GM23248 (cell line): ENCODE measurements around the gene LBR.

ENCODE experiments used
- EZH2 ChIP-seq: fragments of 200-600 bp; sonication (generic); IDR thresholded peaks from 2 replicates; pipeline ENCODE4 v1.6.1; 2018; ENCODE audit warnings: antibody characterized with exemption, mild to moderate bottlenecking; ENCODE audit not compliant: insufficient read depth, poor library complexity, severe bottlenecking
- EZH2phosphoT487 ChIP-seq: fragments of 200-600 bp; sonication (generic); IDR thresholded peaks from 2 replicates; pipeline ENCODE4 v1.6.1; 2018; ENCODE audit warnings: antibody characterized with exemption, moderate library complexity, mild to moderate bottlenecking, low read depth; ENCODE audit not compliant: insufficient read depth

DNA sequence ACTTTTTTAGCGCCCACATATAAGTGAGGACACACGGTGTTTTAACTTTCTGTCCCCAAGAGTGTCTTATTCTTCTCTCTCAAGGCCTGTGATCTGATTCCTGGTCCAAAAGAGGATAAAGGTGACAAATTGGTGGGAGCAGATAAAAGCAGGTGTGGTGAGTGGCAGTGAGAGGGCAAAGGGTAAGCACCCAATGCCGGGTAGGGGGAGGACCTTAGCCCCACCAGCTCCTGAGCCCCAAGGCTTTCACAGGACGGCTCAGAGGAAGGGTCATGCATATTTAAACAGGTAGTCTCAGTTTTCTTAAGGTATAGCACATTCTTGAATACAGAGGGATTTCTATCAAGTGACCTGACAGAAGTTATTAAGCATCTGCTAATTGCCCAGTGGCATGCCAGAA, 19.6 kb downstream of the LBR start:
- no peak for TF ChIP-seq EZH2phosphoT487
- TF ChIP-seq EZH2: no peak
